Colonic mucosa (tissue), 4 donors: ENCODE measurements around the gene PARD3B. TPM values are rescaled to one million over a fixed set of nuclear protein-coding genes. Genes with fewer than 3 reads are reported as not detected.

ENCODE experiments used
- DNase-seq: peaks from one replicate; pipeline ENCODE4 v3.0.0-alpha.2; 2020
- H3K27ac ChIP-seq: fragments of 200-600 bp; one replicate; pipeline ENCODE4 v1.8.0; 2021
- H3K27me3 ChIP-seq: fragments of 200-600 bp; one replicate; pipeline ENCODE4 v1.8.0; 2021
- H3K36me3 ChIP-seq: fragments of 200-600 bp; one replicate; pipeline ENCODE4 v1.8.0; 2021
- H3K4me1 ChIP-seq: fragments of 200-600 bp; one replicate; pipeline ENCODE4 v1.8.0; 2021; ENCODE audit warnings: mild to moderate bottlenecking
- H3K4me3 ChIP-seq: fragments of 200-600 bp; one replicate; pipeline ENCODE4 v1.8.0; 2021
- H3K9ac ChIP-seq, 2 donors: one replicate each; pipeline ENCODE4 v1.7.0; 2013; ENCODE audit warnings: control low read depth in 2 of 2, low read depth in 2 of 2, low read length in 2 of 2
- H3K9me3 ChIP-seq: fragments of 200-600 bp; one replicate; pipeline ENCODE4 v1.8.0; 2021
- CTCF ChIP-seq: fragments of 200-600 bp; IDR thresholded peaks from one replicate; pipeline ENCODE4 v1.8.0; 2022; ENCODE audit warnings: antibody characterized with exemption, mild to moderate bottlenecking
- intact Hi-C: fragments of 100-400 bp; cut with DNase I; formaldehyde crosslinking; loops from one replicate; pipeline ENCODE4 v1.14.1; 2022
- total RNA-seq, 2 donors: library from RNA; stranded (reverse); fragmentation: NEBNext Ultra II Directional in 1 of 2; extraction: Animal tissue kit (Norgen Biotek cat#: 25700) in 1 of 2; gene quantifications; one replicate each; pipeline ENCODE4 v1.2.1, GENCODE V29; 2021
- donor health status: healthy.
- donor health status: DM: no; HTN: no; CAD: no.
- donor health status: DM: no; HTN: no; CAD: no.

The PARD3B gene
- total RNA-seq, 2 donors from 2014 or later: 20.0 to 24.2 TPM

- H3K4me3 ChIP-seq: no peak overlapping the region
- no peaks in the 10 kb centered on the region for H3K27me3 ChIP-seq
- no peak for TF ChIP-seq CTCF
- H3K4me1 ChIP-seq: no peaks in the 10 kb centered on the region
- intact Hi-C loops: no loop called here
- H3K36me3 ChIP-seq: no peaks in the 10 kb centered on the region
- H3K9me3 ChIP-seq: no peaks in the 10 kb centered on the region
- no peak overlapping the region for H3K27ac ChIP-seq
- DNase-seq: no peak
- H3K9ac ChIP-seq: no peak overlapping the region
These were observed 488.2 kb downstream of the PARD3B start for GRCh38 chr2:205033431-205033830.

- no peak for TF ChIP-seq CTCF
- H3K27me3 ChIP-seq: no peaks in the 10 kb centered on the region
- intact Hi-C loops: no loop called here
These were observed 488.8 kb downstream of the PARD3B start for GRCh38 chr2:205034034-205034433.

GRCh38 chr2:205040323-205040722 is 495.0 kb downstream of the PARD3B start:
- Histone ChIP-seq H3K9ac (no peak overlapping the region), H3K27ac (no peak overlapping the region), H3K4me3 (no peak overlapping the region), H3K4me1 (no peaks in the 10 kb centered on the region), H3K27me3 (no peaks in the 10 kb centered on the region), H3K36me3 (no peaks in the 10 kb centered on the region), H3K9me3 (no peaks in the 10 kb centered on the region)
- DNase-seq: no peak
- no peak for TF ChIP-seq CTCF
- intact Hi-C loops: no loop called here

More at GRCh38 chr2:205034034-205034433, 488.8 kb downstream of the PARD3B start:
- Histone ChIP-seq H3K27ac (no peak overlapping the region), H3K9me3 (no peaks in the 10 kb centered on the region), H3K4me1 (no peaks in the 10 kb centered on the region), H3K4me3 (no peak overlapping the region), H3K36me3 (no peaks in the 10 kb centered on the region), H3K9ac (no peak overlapping the region)
- DNase-seq: no peak

- H3K27me3 ChIP-seq: no peaks in the 10 kb centered on the region
- H3K4me3 ChIP-seq: no peak overlapping the region
- H3K27ac ChIP-seq: no peak overlapping the region
- no peak overlapping the region for H3K9ac ChIP-seq
- no peak for TF ChIP-seq CTCF
- H3K4me1 ChIP-seq: no peaks in the 10 kb centered on the region
- intact Hi-C loops: no loop called here
- DNase-seq: no peak
- H3K9me3 ChIP-seq: no peaks in the 10 kb centered on the region
- H3K36me3 ChIP-seq: no peaks in the 10 kb centered on the region
These were observed 496.3 kb downstream of the PARD3B start for GRCh38 chr2:205041472-205042130.

- H3K4me3 ChIP-seq: no peak overlapping the region
- intact Hi-C loops: no loop called here
- H3K9me3 ChIP-seq: no peaks in the 10 kb centered on the region
- no peaks in the 10 kb centered on the region for H3K27me3 ChIP-seq
- no peak for DNase-seq
- H3K9ac ChIP-seq: no peak overlapping the region
- no peak overlapping the region for H3K27ac ChIP-seq
- no peaks in the 10 kb centered on the region for H3K36me3 ChIP-seq
- no peak for TF ChIP-seq CTCF
- no peaks in the 10 kb centered on the region for H3K4me1 ChIP-seq
These were observed 498.0 kb downstream of the PARD3B start for GRCh38 chr2:205043285-205043684.
